HFFc6 (cell line): Measurements from ENCODE around the gene OGA. TPM values are rescaled to one million over a fixed set of nuclear protein-coding genes. Genes with fewer than 3 reads are reported as not detected.
"Not testable (repeated sequence)": the region's sequence is repeated elsewhere in the genome, so short reads cannot be mapped to it uniquely, and the experiment has no call there.

Source experiments
- DNase-seq: peaks from one replicate; pipeline ENCODE4 v3.0.0-alpha.2; 2018
- H3K27ac Mint-ChIP-seq: 2 replicates; pipeline ENCODE4 v1.8.0; 2020; ENCODE audit warnings: mild to moderate bottlenecking, mixed read lengths
- H3K27me3 Mint-ChIP-seq: 2 replicates; pipeline ENCODE4 v1.8.0; 2021; ENCODE audit warnings: mild to moderate bottlenecking, moderate library complexity, mixed read lengths; ENCODE audit not compliant: insufficient read depth
- H3K36me3 Mint-ChIP-seq: 2 replicates; pipeline ENCODE4 v1.8.0; 2021; ENCODE audit warnings: low read depth, mixed read lengths
- H3K4me1 Mint-ChIP-seq: 2 replicates; pipeline ENCODE4 v1.8.0; 2020; ENCODE audit warnings: low read depth, mixed read lengths
- H3K4me3 Mint-ChIP-seq: 2 replicates; pipeline ENCODE4 v1.8.0; 2020; ENCODE audit warnings: mild to moderate bottlenecking, moderate library complexity, mixed read lengths
- H3K9me3 Mint-ChIP-seq: 2 replicates; pipeline ENCODE4 v1.8.0; 2020; ENCODE audit warnings: mild to moderate bottlenecking, mixed read lengths
- total RNA-seq, 6 experiments: library from RNA; stranded (reverse); fragmentation: NEBNext Ultra II Directional; extraction: Animal tissue kit (Norgen Biotek cat#: 25700); gene quantifications; 2 replicates in 1 of 6; 3 replicates in 5 of 6; pipeline ENCODE4 v1.2.3, GENCODE V29; 2021
- TF ChIP-seq, protein P1 (sequence below): fragments of 200-600 bp; sonication (generic); IDR thresholded peaks from 2 replicates; pipeline ENCODE4 v1.5.0; 2021; ENCODE audit warnings: antibody characterized with exemption, mild to moderate bottlenecking

The OGA gene
- total RNA-seq, 6 experiments from 2014 or later: 56.2 to 61.6 (median 59.1) TPM

DNA sequence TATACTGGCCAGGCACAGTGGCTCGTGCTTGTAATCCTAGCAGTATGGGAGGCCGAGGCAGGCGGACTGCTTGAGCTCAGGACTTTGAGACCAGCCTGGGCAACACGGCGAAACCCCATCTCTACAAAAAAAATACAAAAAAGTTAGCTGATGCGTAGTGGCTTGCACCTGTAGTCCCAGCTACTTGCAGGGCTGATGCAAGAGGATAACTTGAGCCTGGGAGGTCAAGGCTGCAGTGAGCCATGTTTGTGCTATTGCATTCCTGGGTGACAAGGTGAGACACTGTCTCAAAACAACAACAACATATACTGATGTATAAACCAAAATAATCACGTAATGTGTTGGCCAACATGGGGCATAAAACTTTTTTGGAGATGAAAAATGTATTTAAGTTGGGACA, 28.6 kb downstream of the OGA start:
- no peaks in the 10 kb centered on the region; the same call in 1 of the 2 replicates for H3K27me3 Mint-ChIP-seq
- H3K4me3 Mint-ChIP-seq: no peak overlapping the region
- TF ChIP-seq, protein P1, sequence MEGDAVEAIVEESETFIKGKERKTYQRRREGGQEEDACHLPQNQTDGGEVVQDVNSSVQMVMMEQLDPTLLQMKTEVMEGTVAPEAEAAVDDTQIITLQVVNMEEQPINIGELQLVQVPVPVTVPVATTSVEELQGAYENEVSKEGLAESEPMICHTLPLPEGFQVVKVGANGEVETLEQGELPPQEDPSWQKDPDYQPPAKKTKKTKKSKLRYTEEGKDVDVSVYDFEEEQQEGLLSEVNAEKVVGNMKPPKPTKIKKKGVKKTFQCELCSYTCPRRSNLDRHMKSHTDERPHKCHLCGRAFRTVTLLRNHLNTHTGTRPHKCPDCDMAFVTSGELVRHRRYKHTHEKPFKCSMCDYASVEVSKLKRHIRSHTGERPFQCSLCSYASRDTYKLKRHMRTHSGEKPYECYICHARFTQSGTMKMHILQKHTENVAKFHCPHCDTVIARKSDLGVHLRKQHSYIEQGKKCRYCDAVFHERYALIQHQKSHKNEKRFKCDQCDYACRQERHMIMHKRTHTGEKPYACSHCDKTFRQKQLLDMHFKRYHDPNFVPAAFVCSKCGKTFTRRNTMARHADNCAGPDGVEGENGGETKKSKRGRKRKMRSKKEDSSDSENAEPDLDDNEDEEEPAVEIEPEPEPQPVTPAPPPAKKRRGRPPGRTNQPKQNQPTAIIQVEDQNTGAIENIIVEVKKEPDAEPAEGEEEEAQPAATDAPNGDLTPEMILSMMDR: no peak
- peaks cover 7% of the 10 kb centered on the region; the same call in 1 of the 2 replicates for H3K4me1 Mint-ChIP-seq
- H3K9me3 Mint-ChIP-seq: no peaks in the 10 kb centered on the region
- peaks cover 31% of the 10 kb centered on the region for H3K36me3 Mint-ChIP-seq
- no peak for DNase-seq
- H3K27ac Mint-ChIP-seq: no peak overlapping the region

DNA sequence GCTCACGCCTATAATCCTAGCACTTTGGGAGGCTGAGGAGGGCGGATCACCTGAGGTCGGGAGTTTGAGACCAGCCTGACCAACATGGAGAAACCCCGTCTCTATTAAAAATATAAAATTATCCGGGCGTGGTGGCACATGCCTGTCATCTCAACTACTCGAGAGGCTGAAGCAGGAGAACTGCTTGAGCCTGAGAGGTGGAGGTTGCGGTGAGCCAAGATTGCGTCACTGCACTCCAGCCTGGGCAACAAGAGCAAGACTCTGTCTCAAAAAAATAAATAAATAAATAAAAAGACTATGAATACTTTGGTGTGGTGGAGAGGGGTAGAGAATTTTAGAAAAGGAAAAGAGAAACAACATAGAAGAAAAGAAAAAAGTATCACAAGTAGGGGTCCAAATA, 29.0 kb downstream of the OGA start:
- not testable (repeated sequence) for H3K27ac Mint-ChIP-seq, H3K4me3 Mint-ChIP-seq, H3K27me3 Mint-ChIP-seq, H3K9me3 Mint-ChIP-seq, DNase-seq
- H3K36me3 Mint-ChIP-seq: peaks cover 26% of the 10 kb centered on the region
- H3K4me1 Mint-ChIP-seq: peaks cover 11% of the 10 kb centered on the region

DNA sequence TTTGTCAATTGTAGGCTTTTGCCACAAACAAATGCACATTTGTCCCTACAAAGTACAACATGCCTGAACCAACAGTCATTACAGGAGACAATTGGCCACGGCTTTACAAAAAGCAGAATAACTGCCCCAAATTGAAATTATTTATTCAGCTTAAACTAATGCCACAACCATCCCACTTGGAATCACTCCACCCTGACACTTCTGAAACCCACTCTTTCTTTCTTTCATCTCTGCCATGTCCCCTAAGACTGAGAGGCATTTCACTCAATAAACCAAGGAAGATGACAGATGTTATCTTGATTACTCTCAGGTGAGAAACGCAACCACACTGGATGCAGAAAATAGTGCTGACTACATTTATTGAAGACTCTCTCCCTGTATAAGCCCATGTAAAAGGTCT, 32.4 kb downstream of the OGA start:
- peaks cover 20% of the 10 kb centered on the region for H3K36me3 Mint-ChIP-seq
- peaks cover 46% of the 10 kb centered on the region for H3K4me1 Mint-ChIP-seq
- peak overlapping the region; percentile 15 for H3K27ac Mint-ChIP-seq
- H3K4me3 Mint-ChIP-seq: no peak overlapping the region
- peaks cover 9% of the 10 kb centered on the region for H3K27me3 Mint-ChIP-seq
- TF ChIP-seq, protein P1: no peak
- H3K9me3 Mint-ChIP-seq: no peaks in the 10 kb centered on the region; the same call in 1 of the 2 replicates
- DNase-seq: no peak

DNA sequence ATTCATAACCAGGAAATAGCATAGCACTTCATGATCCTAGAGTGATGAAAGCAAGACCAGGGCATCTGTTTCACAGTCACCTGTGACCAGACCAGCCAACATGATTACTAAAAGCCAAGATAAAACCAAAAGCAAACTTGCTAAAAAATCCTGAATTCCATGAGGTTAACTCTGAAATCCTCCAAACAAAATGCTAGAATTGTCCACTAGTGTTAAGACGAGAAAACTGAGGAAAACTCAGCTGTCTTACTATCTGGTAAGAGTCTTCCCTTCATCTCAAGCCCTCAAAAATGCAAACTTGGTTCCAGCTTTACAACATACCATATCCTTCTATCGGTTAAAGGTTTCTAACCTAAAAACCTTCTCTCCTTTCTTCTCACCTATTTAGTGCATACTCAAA, 33.7 kb downstream of the OGA start:
- H3K27ac Mint-ChIP-seq: peak overlapping the region; percentile 94
- DNase-seq: no peak
- H3K9me3 Mint-ChIP-seq: no peaks in the 10 kb centered on the region; the same call in 1 of the 2 replicates
- H3K4me1 Mint-ChIP-seq: peaks cover 51% of the 10 kb centered on the region
- no peak overlapping the region for H3K4me3 Mint-ChIP-seq
- H3K27me3 Mint-ChIP-seq: peaks cover 9% of the 10 kb centered on the region
- peaks cover 18% of the 10 kb centered on the region for H3K36me3 Mint-ChIP-seq
- TF ChIP-seq, protein P1: no peak

DNA sequence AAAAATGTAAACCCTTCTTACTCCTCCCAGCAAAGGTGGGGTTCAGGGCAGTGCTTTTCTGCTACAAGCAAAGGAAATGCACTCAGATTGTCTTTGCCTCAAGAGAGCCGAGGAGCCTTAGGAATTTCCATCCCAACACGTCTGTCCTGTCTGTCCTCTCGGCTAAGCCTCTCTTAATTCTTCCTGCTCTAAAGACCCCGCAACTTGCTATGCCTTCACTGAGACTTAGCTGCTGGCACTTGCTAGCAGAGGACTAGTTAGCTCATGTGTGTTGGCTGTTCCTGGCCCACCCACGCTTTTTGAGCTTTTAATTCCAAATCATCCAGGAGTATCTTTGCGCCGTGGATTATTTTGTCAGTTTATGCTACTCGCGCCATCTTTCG, 34.5 kb downstream of the OGA start:
- Mint-ChIP-seq H3K9me3 (no peaks in the 10 kb centered on the region; the same call in 1 of the 2 replicates), H3K4me3 (peak overlapping the region; percentile 98), H3K27me3 (peaks cover 9% of the 10 kb centered on the region), H3K4me1 (peaks cover 51% of the 10 kb centered on the region), H3K36me3 (peaks cover 14% of the 10 kb centered on the region), H3K27ac (peak overlapping the region; percentile 94)
- TF ChIP-seq, protein P1: no peak
- DNase-seq: no peak

DNA sequence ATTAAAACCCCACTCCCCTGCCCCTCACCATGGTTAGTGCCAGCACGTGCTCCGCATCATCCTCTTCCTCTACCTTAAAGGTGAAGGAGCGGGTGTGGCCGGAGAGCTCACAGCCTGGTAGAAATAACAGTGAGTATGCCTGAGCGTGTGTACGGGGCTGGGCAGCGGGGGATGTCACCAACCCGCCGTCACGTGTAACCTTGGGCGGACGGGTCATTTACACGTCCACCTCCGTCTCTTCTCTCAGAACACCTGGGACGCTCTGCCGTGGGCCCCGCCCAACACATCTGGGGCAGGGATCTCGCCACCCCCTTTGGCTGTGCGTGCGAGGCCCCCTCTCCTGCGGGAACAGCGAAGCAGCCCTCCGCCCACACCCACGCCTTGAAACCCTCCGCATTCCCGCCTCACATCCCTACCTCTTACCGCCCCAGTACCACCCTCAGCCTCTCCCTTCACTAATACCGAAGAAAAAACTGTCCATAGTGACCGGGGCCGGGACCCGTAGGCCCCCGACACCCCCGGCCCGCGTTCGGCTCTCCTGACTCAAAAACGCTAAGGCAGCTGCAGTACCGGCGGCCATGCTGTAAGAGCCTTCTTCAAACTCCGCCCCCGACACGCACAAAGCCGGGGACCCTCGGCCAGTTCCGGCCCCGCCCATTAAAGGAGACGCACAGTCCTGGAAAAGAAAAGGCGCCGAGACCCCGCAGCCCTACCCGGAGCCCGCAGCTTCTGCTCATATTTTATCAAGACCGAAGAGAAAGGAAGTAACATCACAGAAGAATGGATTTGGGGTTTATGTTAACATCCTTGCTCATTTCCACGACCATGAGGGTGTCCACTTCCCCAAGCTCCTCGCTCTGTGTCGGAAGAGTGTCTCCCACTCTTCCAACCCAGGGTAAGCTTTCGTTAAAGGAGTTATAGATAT, 35.2 kb downstream of the OGA start, which contains the start of gene NPM3:
Gene NPM3, minus strand, starts transcription at position 636 of the 925 bp plus-strand sequence. Its CDS starts 56 bp downstream, at position 580.
- Mint-ChIP-seq H3K9me3 (no peaks in the 10 kb centered on the region; the same call in 1 of the 2 replicates), H3K27me3 (peaks cover 9% of the 10 kb centered on the region), H3K36me3 (peaks cover 14% of the 10 kb centered on the region), H3K4me1 (peaks cover 51% of the 10 kb centered on the region), H3K27ac (peak within 1 kb of the TSS; percentile 94), H3K4me3 (peak within 1 kb of the TSS; percentile 98)
- TF ChIP-seq, protein P1: no peak
- peak; percentile 70 for DNase-seq
